Gastrocnemius medialis (tissue), 4 donors: ENCODE measurements around the gene CTAGE1.

Source experiments
- POLR2A ChIP-seq, 2 donors: fragments of 450-650 bp; IDR thresholded peaks; one replicate each; pipeline ENCODE4 v1.6.1; 2017; ENCODE audit warnings: antibody characterized with exemption in 2 of 2, mild to moderate bottlenecking in 2 of 2, moderate library complexity in 2 of 2
- TF ChIP-seq, protein P1 (sequence below), 5 experiments: fragments of 450-650 bp in 3 of 5; fragments of 200-600 bp in 2 of 5; sonication (generic) in 2 of 5; IDR thresholded peaks in 4 of 5; conservative IDR thresholded peaks in 1 of 5; 1 replicate in 4 of 5; 2 replicates in 1 of 5; pipeline ENCODE4 v1.5.1; 2016 to 2019; ENCODE audit warnings: antibody characterized with exemption in 5 of 5, mild to moderate bottlenecking in 3 of 5, moderate library complexity in 3 of 5

DNA sequence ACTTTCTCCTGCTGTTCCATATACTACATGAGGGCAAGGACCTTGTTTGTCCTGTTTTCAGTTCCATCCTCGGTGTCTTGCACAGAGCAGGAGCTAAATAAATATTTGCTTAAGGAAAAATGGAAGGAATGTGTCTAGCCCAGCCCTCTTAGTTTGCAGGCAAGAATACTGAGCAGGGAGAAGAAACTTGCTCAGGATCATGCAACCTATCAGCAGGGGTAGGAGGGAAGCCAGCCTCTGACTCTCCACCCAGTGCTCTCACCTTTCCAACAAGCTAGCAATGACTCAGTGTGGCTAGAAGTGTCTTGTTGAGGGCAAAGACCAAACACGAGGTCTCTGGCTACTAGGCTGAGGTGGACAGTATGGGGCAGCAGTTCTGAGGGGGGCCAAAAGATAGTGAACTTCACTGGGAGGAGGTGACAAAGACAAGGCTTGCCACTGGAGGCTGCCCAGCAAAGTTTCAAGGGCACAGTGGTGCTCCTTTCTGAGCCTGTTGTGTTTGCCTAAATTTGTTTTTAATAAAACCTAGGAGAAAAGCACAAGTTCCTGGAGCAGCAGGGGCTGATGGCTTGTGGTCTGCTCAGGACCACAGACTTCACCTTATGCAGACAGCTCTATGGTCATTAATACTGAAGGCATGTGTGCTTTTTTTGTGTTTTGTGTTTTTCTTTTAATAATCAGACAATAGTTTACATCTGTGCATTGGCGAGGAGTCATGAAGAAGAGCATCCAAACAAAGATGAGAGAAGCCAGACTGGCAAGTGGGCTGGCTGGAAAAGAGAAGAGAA lies 49.1 kb upstream of the CTAGE1 start:
- TF ChIP-seq, protein P1, sequence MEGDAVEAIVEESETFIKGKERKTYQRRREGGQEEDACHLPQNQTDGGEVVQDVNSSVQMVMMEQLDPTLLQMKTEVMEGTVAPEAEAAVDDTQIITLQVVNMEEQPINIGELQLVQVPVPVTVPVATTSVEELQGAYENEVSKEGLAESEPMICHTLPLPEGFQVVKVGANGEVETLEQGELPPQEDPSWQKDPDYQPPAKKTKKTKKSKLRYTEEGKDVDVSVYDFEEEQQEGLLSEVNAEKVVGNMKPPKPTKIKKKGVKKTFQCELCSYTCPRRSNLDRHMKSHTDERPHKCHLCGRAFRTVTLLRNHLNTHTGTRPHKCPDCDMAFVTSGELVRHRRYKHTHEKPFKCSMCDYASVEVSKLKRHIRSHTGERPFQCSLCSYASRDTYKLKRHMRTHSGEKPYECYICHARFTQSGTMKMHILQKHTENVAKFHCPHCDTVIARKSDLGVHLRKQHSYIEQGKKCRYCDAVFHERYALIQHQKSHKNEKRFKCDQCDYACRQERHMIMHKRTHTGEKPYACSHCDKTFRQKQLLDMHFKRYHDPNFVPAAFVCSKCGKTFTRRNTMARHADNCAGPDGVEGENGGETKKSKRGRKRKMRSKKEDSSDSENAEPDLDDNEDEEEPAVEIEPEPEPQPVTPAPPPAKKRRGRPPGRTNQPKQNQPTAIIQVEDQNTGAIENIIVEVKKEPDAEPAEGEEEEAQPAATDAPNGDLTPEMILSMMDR (IDR thresholded peaks at IDR 0.05 in 4 of 5, conservative IDR thresholded peaks at IDR 0.05 in 1 of 5), result no peak
- TF ChIP-seq POLR2A (IDR thresholded peaks at IDR 0.05), result no peak
